NCI-H2029 (cell line): ENCODE results near the gene FRRS1.

ENCODE experiments used
- DNase-seq: peaks from one replicate; lab custom pipeline; 2025; lab: John Stamatoyannopoulos, UW

The FRRS1 gene

DNA sequence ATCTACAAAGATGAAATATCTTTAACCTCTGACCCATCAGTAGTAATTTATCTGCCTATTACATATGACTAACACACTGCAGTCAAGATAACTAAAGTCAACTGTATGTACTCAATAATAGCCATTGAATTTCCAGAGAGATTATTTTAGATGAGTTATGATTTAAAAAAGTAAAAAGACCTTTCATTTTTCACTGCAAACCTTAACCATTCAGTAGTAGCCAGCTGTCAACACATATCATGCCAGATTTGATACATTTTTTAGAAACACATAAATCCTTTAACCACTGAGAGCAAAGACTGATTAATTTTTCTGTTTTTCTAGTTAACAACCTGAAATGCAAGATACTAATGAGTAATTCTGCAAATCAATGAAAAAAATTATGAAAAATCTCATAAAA lies 89.6 kb downstream of the FRRS1 start:
- DNase-seq = no peak

- DNase-seq = no peak
Observed at GRCh38 chr1:99675994-99676393, 90.4 kb downstream of the FRRS1 start.

- no peak for DNase-seq
Observed at GRCh38 chr1:99675292-99675691, 91.1 kb downstream of the FRRS1 start.

DNA sequence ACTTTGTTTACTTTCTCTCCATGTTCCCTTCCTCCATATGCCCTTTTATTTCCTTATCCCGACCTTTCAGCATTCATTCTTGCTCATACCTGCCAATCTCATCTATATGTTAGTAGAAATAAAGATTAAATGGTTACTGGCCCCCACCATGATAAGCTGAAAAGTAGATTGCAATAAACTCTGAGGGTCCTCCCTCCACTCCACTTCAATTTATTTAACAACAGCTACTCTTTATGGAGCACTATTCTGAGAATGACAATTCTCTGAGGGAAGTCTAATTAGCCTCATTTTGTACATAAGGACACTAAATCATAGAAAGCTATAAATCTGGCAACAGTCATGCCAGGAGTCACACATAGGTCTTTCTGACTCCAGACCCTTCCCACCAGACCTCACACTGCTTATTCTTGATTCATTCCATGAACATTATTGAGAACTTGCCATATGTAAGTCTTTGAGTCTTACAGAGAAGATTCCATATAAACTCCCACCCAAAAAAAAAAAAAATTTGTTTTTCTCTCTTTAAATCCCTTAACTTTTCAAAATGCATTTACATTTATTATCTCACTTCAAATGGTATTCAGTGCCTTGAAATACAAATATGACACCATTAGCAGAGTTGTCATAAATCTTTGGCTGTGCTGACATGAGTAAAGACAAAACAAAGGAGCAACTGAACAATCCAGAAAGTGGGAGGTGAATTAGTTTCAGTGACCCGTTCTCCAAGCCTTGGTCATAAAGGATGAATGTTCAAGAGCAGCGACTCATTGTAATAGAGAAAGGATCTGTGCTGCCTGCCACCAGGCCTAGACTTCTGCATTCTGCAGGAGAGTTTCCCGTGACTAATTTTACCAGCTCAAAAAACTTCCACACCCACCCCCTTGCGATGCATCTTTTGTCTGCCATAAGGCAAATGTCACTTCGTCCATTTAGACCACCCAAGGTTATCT lies 92.0 kb downstream of the FRRS1 start:
- no peak for DNase-seq

DNA sequence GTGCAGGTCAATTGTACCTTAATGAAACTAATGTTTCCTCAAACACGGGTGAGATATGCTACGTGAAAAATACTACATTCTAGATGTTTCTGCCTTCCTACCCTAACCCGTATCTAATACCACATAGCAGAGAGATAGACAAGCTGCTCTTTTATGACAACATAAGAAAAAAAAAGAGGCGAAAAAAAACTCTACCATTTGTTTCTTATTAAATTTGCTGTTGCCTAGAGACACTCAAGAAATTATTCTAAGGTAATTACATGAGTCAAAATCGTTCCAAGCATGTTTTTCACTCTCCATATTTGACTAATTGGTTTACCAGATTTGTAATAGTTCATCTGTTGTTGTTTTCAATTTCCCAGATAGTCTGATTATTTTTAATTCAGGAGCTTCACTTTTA lies 93.1 kb downstream of the FRRS1 start:
- DNase-seq = no peak

- no peak for DNase-seq
Observed at GRCh38 chr1:99672530-99673213, 93.8 kb downstream of the FRRS1 start.

DNA sequence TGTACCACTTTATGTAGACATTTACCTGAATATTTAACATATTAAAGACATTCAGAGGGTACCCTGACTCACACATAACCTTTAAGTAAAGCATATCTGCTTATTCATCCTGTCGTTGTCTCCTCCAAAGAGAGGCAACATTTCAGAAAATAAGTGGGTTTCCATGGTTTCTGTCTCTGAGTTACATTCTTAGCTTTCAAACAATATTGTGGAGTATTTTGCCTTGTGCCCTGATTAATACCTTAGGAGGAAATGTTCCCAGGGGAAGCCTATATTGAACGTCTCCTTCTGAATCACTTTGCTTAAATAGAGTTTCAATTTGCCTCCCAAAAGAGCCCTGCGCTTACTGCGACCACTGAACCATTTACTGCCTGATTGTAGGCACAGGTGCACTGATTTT lies 94.4 kb downstream of the FRRS1 start:
- no peak for DNase-seq

GRCh38 chr1:99670583-99670982 lies 95.9 kb downstream of the FRRS1 start:
- DNase-seq = no peak

DNA sequence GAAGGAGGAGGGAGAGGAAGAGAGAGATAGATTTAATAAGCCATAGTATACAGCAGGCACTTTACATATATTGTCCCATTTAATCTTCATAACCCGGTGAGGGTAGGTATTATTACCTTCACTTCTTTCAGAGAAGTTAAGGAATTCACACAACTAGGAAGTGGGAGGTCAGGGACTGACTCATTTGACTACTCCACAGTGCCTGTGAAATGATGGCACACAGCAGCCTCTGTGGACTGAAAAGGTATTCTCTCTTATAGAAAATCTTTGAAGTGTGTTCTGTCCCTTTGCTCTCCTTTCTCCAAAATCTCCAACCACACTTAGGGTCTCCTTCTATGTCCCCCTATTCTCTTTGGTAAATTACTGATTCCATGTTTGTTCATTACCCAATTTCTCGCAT lies 96.6 kb downstream of the FRRS1 start:
- DNase-seq = no peak

DNA sequence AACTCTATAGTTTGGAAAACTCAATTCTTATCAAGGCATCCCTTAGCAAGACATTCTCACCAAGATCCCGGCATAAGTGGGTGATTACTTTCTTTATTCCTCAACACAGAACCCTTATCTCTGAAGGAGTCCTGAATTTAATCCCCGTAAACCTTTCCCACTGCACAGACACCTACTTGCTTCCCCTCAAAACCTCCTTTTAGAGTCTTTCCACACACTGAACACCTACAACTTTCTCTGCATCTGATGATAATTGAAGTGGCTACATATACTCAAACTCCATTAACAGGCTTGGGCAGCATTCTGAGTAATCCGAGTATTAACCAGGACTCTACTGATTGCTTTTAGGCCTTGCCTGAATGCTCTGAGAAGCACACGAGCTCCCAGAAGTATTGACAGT lies 97.1 kb downstream of the FRRS1 start:
- DNase-seq = no peak

DNA sequence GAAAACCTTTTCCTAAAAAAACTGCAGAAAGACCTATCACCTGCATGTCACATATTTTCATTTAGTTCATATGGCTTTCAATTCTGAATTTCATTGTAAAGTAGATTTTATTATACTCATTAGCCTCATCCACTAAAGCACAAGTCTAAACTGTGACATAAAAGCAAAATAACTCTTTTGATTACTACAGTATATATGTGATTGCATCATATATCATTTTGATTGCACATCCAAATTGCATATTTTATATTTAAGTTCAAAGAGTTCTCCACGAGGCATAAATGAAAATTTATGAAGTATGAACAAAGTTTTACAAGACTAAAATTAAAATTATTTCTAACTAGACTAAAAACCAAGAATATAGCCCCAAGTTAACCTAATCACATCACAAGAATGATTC lies 101.2 kb downstream of the FRRS1 start:
- no peak for DNase-seq

GRCh38 chr1:99663501-99663900 lies 102.9 kb downstream of the FRRS1 start:
- DNase-seq = no peak

GRCh38 chr1:99662539-99663080 lies 103.8 kb downstream of the FRRS1 start:
- DNase-seq = no peak

- DNase-seq = no peak
Observed at GRCh38 chr1:99661780-99662179, 104.7 kb downstream of the FRRS1 start.

GRCh38 chr1:99660496-99660895 lies 105.9 kb downstream of the FRRS1 start:
- DNase-seq = no peak

DNA sequence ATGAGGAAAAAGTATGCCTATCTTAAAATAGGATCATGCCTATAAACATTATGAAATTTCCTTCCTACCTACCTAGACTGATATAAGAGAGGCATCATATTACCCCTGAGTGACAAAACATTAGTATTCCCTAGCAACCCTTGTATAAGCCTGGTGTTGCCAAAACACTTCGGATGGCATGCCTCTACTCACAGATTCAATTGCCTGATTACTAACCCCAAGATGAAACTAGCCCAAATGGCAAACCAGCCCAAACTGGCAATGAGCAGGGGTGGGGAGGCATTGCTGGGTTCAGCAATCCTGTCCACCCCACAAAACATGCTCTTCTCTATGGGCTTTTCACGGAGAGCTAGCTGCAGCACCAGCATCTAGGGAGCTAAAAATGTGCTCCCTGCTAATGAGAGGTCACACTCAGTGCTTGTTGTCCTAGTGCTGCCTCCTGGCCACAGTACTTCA lies 106.7 kb downstream of the FRRS1 start:
- peak; percentile 80 for DNase-seq
